ENCODE results near the gene TENM3. TPM values are rescaled to one million over a fixed set of nuclear protein-coding genes. Genes with fewer than 3 reads are reported as not detected.

The TENM3 gene
- total and polyA plus RNA-seq, 2 donors (not counting 3 experiments of a cell fraction or from before 2014, with no cell fraction given) = 3.2 to 6.2 TPM

GRCh38 chr4:182531555-182532162 lies 288.5 kb downstream of the TENM3 start:
- CTCF ChIA-PET = interaction anchor here (0.9 kb wide), 1 partner anchor 13 kb away, joined by 3 read pairs; no protein-coding TSS in a partner anchor
- FAIRE-seq (no peak), DNase-seq (ENCODE audit: low read depth, low spot score) (no peak)
- Histone ChIP-seq H3K9ac (replicated peaks; ENCODE audit: extremely low read depth, insufficient read depth, low read length) (no peak overlapping the region), H4K20me1 (replicated peaks; ENCODE audit: control insufficient read depth, extremely low read depth, insufficient read depth, low read length) (no peaks in the 10 kb centered on the region), H3K27ac (ENCODE audit: insufficient read depth, low read depth, low read length) (no peak overlapping the region), H3K36me3 (ENCODE audit: control insufficient read depth in 2 of 2, extremely low read depth in 1 of 2, insufficient read depth in 2 of 2, low read length in 2 of 2) (no peaks in the 10 kb centered on the region), H3K9me3 (replicated peaks; ENCODE audit: control insufficient read depth, insufficient read depth, low read length) (no peaks in the 10 kb centered on the region), H3K79me2 (ENCODE audit: control insufficient read depth, insufficient read depth, low read length) (no peaks in the 10 kb centered on the region), H3K4me1 (ENCODE audit: control insufficient read depth, extremely low read depth, insufficient read depth, low read length) (peaks cover 5% of the 10 kb centered on the region), H3K4me3 (replicated peaks in 1 of 3; ENCODE audit: insufficient read depth in 1 of 3, low read depth in 1 of 3, low read length in 3 of 3) (no peak overlapping the region), H3K4me2 (ENCODE audit: insufficient read depth, low read length) (no peak overlapping the region), H3K9me1 (replicated peaks; ENCODE audit: control insufficient read depth, extremely low read depth, insufficient read depth, low read length) (no peaks in the 10 kb centered on the region), H3K27me3 (ENCODE audit: control insufficient read depth in 2 of 2, insufficient read depth in 2 of 2, low read length in 2 of 2) (no peaks in the 10 kb centered on the region), H2AFZ (ENCODE audit: low read depth, low read length) (no peak overlapping the region)
- no TSS peak for BruUV-seq (replicated peaks)
- TF ChIP-seq FOS (IDR thresholded peaks at IDR 0.05; ENCODE audit: borderline replicate concordance, insufficient read depth, low read length) = no peak
- no peak for TF ChIP-seq MAX (IDR thresholded peaks at IDR 0.05; ENCODE audit: insufficient read depth, insufficient read length)
- TF ChIP-seq POLR2A (IDR thresholded peaks at IDR 0.05; ENCODE audit: low read depth, low read length) = no peak
- no peak for TF ChIP-seq POLR2AphosphoS5 (IDR thresholded peaks at IDR 0.05; ENCODE audit: insufficient read depth, low read depth, low read length)
- TF ChIP-seq EZH2 (IDR thresholded peaks at IDR 0.05; ENCODE audit: borderline replicate concordance, low read depth, low read length, severe bottlenecking) = no peak
- no peak for TF ChIP-seq JUN (IDR thresholded peaks at IDR 0.05; ENCODE audit: borderline replicate concordance, insufficient read depth, insufficient read length, low read depth)
- TF ChIP-seq MYC (IDR thresholded peaks at IDR 0.05; ENCODE audit: low read depth, low read length) = no peak
- no peak for TF ChIP-seq GATA2 (IDR thresholded peaks at IDR 0.05; ENCODE audit: insufficient read depth, insufficient read length, low read depth, low read length)
- no peak for TF ChIP-seq CTCF (IDR thresholded peaks at IDR 0.05; ENCODE audit: extremely low read depth in 1 of 2, insufficient read depth in 1 of 2, low read depth in 1 of 2, low read length in 2 of 2)
- intact Hi-C loops (cut with micrococcal nuclease) (no loop called here), dilution Hi-C loops (cut with MboI; ENCODE audit: extremely low pct_ligation_motif_present, low sequenced_read_pairs) (no loop called here)
- POLR2A ChIA-PET = no interaction called here
